Esophagus muscularis mucosa (tissue), 4 donors: Measurements from ENCODE around the gene C2orf92. TPM values are rescaled to one million over a fixed set of nuclear protein-coding genes. Genes with fewer than 3 reads are reported as not detected.

Source experiments
- DNase-seq: peaks from one replicate; pipeline ENCODE4 v3.0.0-alpha.2; 2017; ENCODE audit errors: extremely low spot score
- H3K27ac ChIP-seq, 4 donors: fragments of 200-600 bp; sonication (generic); replicated peaks in 1 of 4; 1 replicate in 3 of 4; 2 replicates in 1 of 4; pipeline ENCODE4 v1.5.1; 2016 to 2019; ENCODE audit warnings: mild to moderate bottlenecking in 1 of 4
- H3K27me3 ChIP-seq, 4 donors: fragments of 200-600 bp; sonication (generic); one replicate each; pipeline versions ENCODE4 v1.5.1 to v1.6.0; 2016 to 2019
- H3K36me3 ChIP-seq, 4 donors: fragments of 200-600 bp; sonication (generic); one replicate each; pipeline ENCODE4 v1.5.1; 2016 to 2019
- H3K4me1 ChIP-seq, 4 donors: fragments of 200-600 bp; sonication (generic); one replicate each; pipeline ENCODE4 v1.5.1; 2016 to 2019
- H3K4me3 ChIP-seq, 4 donors: fragments of 200-600 bp; sonication (generic); 1 replicate in 2 of 4; 2 replicates in 2 of 4; pipeline ENCODE4 v1.5.1; 2016 to 2019; ENCODE audit warnings: mild to moderate bottlenecking in 4 of 4, moderate library complexity in 1 of 4
- H3K9me3 ChIP-seq, 4 donors: fragments of 200-600 bp; sonication (generic); 1 replicate in 3 of 4; 2 replicates in 1 of 4; pipeline ENCODE4 v1.5.1; 2016 to 2019
- CTCF ChIP-seq, 3 experiments: fragments of 200-600 bp in 2 of 3; fragments of 450-650 bp in 1 of 3; sonication (generic) in 2 of 3; IDR thresholded peaks; one replicate each; pipeline ENCODE4 v1.5.1; 2017 to 2019; ENCODE audit warnings: antibody characterized with exemption in 3 of 3, mild to moderate bottlenecking in 2 of 3, moderate library complexity in 1 of 3
- EP300 ChIP-seq: sonication (generic); formaldehyde crosslinking; IDR thresholded peaks from one replicate; pipeline ENCODE4 v1.6.1; 2017; ENCODE audit warnings: antibody characterized with exemption
- POLR2A ChIP-seq: fragments of 450-650 bp; IDR thresholded peaks from one replicate; pipeline ENCODE4 v1.6.1; 2017; ENCODE audit warnings: antibody characterized with exemption, moderate library complexity, mild to moderate bottlenecking, low read depth
- POLR2AphosphoS5 ChIP-seq, 2 donors: sonication (generic); formaldehyde crosslinking; IDR thresholded peaks; one replicate each; pipeline ENCODE4 v1.6.1; 2017; ENCODE audit warnings: antibody characterized with exemption in 2 of 2
- WGBS: methylation state at CpG from one replicate; pipeline ENCODE4 v1.1.5; 2018; 5-methylcytosine and 5-hydroxymethylcytosine counted together
- intact Hi-C: fragments of 100-400 bp; cut with DNase I; formaldehyde crosslinking; loops from one replicate; pipeline ENCODE4 v1.15.1; 2023
- total RNA-seq, 4 donors: library from RNA; depleted of rRNA; stranded (reverse); fragments of >200 nt; gene quantifications; one replicate each; pipeline versions ENCODE4 v1.1.0 to v1.2.1, GENCODE V29; 2016

Gene C2orf92
- total RNA-seq, 4 donors from 2014 or later: 2.1 to 6.5 (median 3.6) TPM

GRCh38 chr2:97645112-97645694 is 24.3 kb upstream of the C2orf92 start:
- Histone ChIP-seq H3K27ac (peak overlapping the region; percentile 87 to 95 (median 93)), H3K36me3 (peaks cover 21 to 33% (median 27%) of the 10 kb centered on the region in 4 donors), H3K4me1 (peaks cover 13 to 27% (median 18%) of the 10 kb centered on the region in 4 donors), H3K27me3 (no peaks in the 10 kb centered on the region), H3K9me3 (no peaks in the 10 kb centered on the region), H3K4me3 (peak overlapping the region; percentile 91 to 96 (median 92))
- WGBS: 14% methylated on average over 18 of the region's 19 CpGs
- DNase-seq: peak; percentile 92
- TF ChIP-seq EP300 (no peak), POLR2A (no peak), CTCF (IDR thresholded peaks at IDR 0.05) (no peak), POLR2AphosphoS5 (IDR thresholded peaks at IDR 0.05) (no peak)
- intact Hi-C loops: loop anchor here (2.0 to 10.0 kb wide), 2 partner anchors 20 to 50 kb away; partner anchors contain the start of gene ACTR1B

- 5% methylated on average over 19 of the region's 63 CpGs for WGBS
- peak; percentile 46 for TF ChIP-seq POLR2A
- TF ChIP-seq POLR2AphosphoS5 (IDR thresholded peaks at IDR 0.05): peak; percentile 96
- no peak for TF ChIP-seq CTCF (IDR thresholded peaks at IDR 0.05)
- Histone ChIP-seq H3K27ac (peak within 1 kb of the TSS; percentile 87 to 95 (median 93)), H3K36me3 (peaks cover 21 to 38% (median 29%) of the 10 kb centered on the region in 4 donors), H3K27me3 (no peaks in the 10 kb centered on the region), H3K4me3 (peak within 1 kb of the TSS; percentile 91 to 96 (median 92)), H3K9me3 (no peaks in the 10 kb centered on the region), H3K4me1 (peaks cover 13 to 27% (median 18%) of the 10 kb centered on the region in 4 donors)
- peak; percentile 99 for DNase-seq
- intact Hi-C loops: loop anchor here (2.0 to 10.0 kb wide), 2 partner anchors 19 to 49 kb away; partner anchors contain the start of gene ACTR1B
Measured at GRCh38 chr2:97645695-97646629, 23.6 kb upstream of the C2orf92 start, which contains the start of gene COX5B. Gene COX5B, plus strand, starts transcription at chr2:97646062. Its CDS starts 25 bp downstream, at chr2:97646087.

DNA sequence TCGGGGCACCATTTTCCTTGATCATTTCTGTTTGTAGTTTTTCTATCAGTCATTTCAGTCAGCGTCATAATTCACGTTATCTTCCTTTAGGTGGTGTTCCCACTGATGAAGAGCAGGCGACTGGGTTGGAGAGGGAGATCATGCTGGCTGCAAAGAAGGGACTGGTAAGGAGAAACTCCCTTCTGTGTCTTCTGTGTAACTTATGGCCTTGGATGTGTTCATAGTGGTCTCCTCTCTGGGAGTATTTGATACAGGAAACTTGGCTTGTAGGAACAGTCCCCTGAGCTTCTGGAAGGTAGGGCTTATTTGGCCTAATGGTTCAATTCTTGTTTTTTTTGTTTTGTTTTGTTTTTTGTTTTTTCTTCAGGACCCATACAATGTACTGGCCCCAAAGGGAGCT is 22.5 kb upstream of the C2orf92 start:
- peak; percentile 21 for DNase-seq
- H3K27me3 ChIP-seq: no peaks in the 10 kb centered on the region
- intact Hi-C loops: loop anchor here (10.0 kb wide), 1 partner anchor 48 kb away; no protein-coding TSS in a partner anchor
- H3K4me3 ChIP-seq: peak overlapping the region; percentile 91 to 96 (median 92)
- peaks cover 21 to 43% (median 29%) of the 10 kb centered on the region in 4 donors for H3K36me3 ChIP-seq
- peaks cover 13 to 27% (median 18%) of the 10 kb centered on the region in 4 donors for H3K4me1 ChIP-seq
- peak overlapping the region; percentile 87 to 95 (median 93) for H3K27ac ChIP-seq
- WGBS: 80% methylated on average over 4 of the region's 4 CpGs
- H3K9me3 ChIP-seq: no peaks in the 10 kb centered on the region
- TF ChIP-seq EP300 (no peak), POLR2A (no peak), CTCF (IDR thresholded peaks at IDR 0.05) (no peak), POLR2AphosphoS5 (IDR thresholded peaks at IDR 0.05) (no peak)

GRCh38 chr2:97651114-97651513 is 18.4 kb upstream of the C2orf92 start:
- TF ChIP-seq POLR2A (no peak), EP300 (no peak), POLR2AphosphoS5 (IDR thresholded peaks at IDR 0.05) (no peak), CTCF (IDR thresholded peaks at IDR 0.05) (no peak)
- DNase-seq: peak; percentile 10
- Histone ChIP-seq H3K4me3 (no peak overlapping the region), H3K4me1 (peaks cover 11 to 20% (median 12%) of the 10 kb centered on the region in 4 donors), H3K27me3 (no peaks in the 10 kb centered on the region), H3K27ac (no peak overlapping the region), H3K9me3 (peaks cover 0 to 8% (median 2%) of the 10 kb centered on the region in 4 donors), H3K36me3 (peaks cover 22 to 69% (median 52%) of the 10 kb centered on the region in 4 donors)
- WGBS: 84% methylated on average over 4 of the region's 4 CpGs
- intact Hi-C loops: no loop called here
